HG02840 (cell line): Measurements from ENCODE around the gene ADAM8.
"Not testable (repeated sequence)": the region's sequence is repeated elsewhere in the genome, so short reads cannot be mapped to it uniquely, and the experiment has no call there.

Experiments
- ATAC-seq: cut with Tn5 transposase; IDR thresholded peaks from one replicate; pipeline ENCODE4 v1.9.1; 2021; ENCODE audit warnings: mild to moderate bottlenecking, moderate library complexity, moderate number of reproducible peaks; ENCODE audit not compliant: unreplicated experiment, low FRiP score

The ADAM8 gene

GRCh38 chr10:133276435-133277201 lies at the start of gene ADAM8:
ADAM8 (minus strand) TSS chr10:133276868; CDS start chr10:133276817, 51 bp downstream.
- ATAC-seq = peak; percentile 34

GRCh38 chr10:133326223-133326551 lies 49.5 kb upstream of the ADAM8 start:
- no peak for ATAC-seq

GRCh38 chr10:133325440-133326222 lies 49.0 kb upstream of the ADAM8 start:
- no peak for ATAC-seq

GRCh38 chr10:133324857-133325260 lies 48.2 kb upstream of the ADAM8 start:
- ATAC-seq = no peak

GRCh38 chr10:133324198-133324792 lies 47.6 kb upstream of the ADAM8 start:
- ATAC-seq = no peak

GRCh38 chr10:133322064-133322709 lies 45.5 kb upstream of the ADAM8 start:
- not testable (repeated sequence) for ATAC-seq

- not testable (repeated sequence) for ATAC-seq
Observed at GRCh38 chr10:133320852-133321422, 44.3 kb upstream of the ADAM8 start.

- no peak for ATAC-seq
Observed at GRCh38 chr10:133318494-133319127, 41.9 kb upstream of the ADAM8 start.

GRCh38 chr10:133316732-133317131 lies 40.1 kb upstream of the ADAM8 start:
- ATAC-seq = no peak

- no peak for ATAC-seq
Observed at GRCh38 chr10:133316266-133316665, 39.6 kb upstream of the ADAM8 start.

GRCh38 chr10:133315847-133316246 lies 39.2 kb upstream of the ADAM8 start:
- no peak for ATAC-seq

GRCh38 chr10:133314911-133315310 lies 38.2 kb upstream of the ADAM8 start:
- ATAC-seq = no peak

- ATAC-seq = no peak
Observed at GRCh38 chr10:133313192-133313591, 36.5 kb upstream of the ADAM8 start.

GRCh38 chr10:133312769-133313145 lies 36.1 kb upstream of the ADAM8 start:
- no peak for ATAC-seq

- ATAC-seq = no peak
Observed at GRCh38 chr10:133312016-133312768, 35.5 kb upstream of the ADAM8 start.

GRCh38 chr10:133311570-133311969 lies 34.9 kb upstream of the ADAM8 start:
- ATAC-seq = no peak

- no peak for ATAC-seq
Observed at GRCh38 chr10:133310789-133311188, 34.1 kb upstream of the ADAM8 start.

GRCh38 chr10:133310399-133310755 lies 33.7 kb upstream of the ADAM8 start:
- ATAC-seq = no peak

GRCh38 chr10:133309720-133310398 lies 33.2 kb upstream of the ADAM8 start:
- ATAC-seq = no peak
